Immature natural killer cell (primary cell): ENCODE data around the gene WDFY2. TPM values are rescaled to one million over a fixed set of nuclear protein-coding genes. Genes with fewer than 3 reads are reported as not detected.

Experiments used
- DNase-seq, 3 donors: peaks; one replicate each; pipeline ENCODE4 v3.0.0; 2022; ENCODE audit warnings: mixed read lengths in 1 of 3
- H3K27ac Mint-ChIP-seq, 6 donors: one replicate each; pipeline ENCODE4 v1.8.0; 2020; ENCODE audit warnings: mixed read lengths in 6 of 6, mild to moderate bottlenecking in 5 of 6, inconsistent platforms in 4 of 6, moderate library complexity in 3 of 6
- H3K27me3 Mint-ChIP-seq, 3 donors: one replicate each; pipeline ENCODE4 v1.8.0; 2020 to 2021; ENCODE audit warnings: low read depth in 3 of 3, mild to moderate bottlenecking in 3 of 3, mixed read lengths in 3 of 3, moderate library complexity in 3 of 3, inconsistent platforms in 1 of 3
- H3K36me3 Mint-ChIP-seq, 3 donors: one replicate each; pipeline ENCODE4 v1.8.0; 2020; ENCODE audit warnings: mixed read lengths in 3 of 3, inconsistent platforms in 2 of 3, mild to moderate bottlenecking in 2 of 3
- H3K4me1 Mint-ChIP-seq, 2 donors: one replicate each; pipeline ENCODE4 v1.8.0; 2020; ENCODE audit warnings: inconsistent platforms in 2 of 2, mild to moderate bottlenecking in 2 of 2, mixed read lengths in 2 of 2, moderate library complexity in 1 of 2
- H3K4me3 Mint-ChIP-seq, 5 donors: one replicate each; pipeline ENCODE4 v1.8.0; 2020; ENCODE audit warnings: mild to moderate bottlenecking in 5 of 5, mixed read lengths in 5 of 5, inconsistent platforms in 3 of 5, moderate library complexity in 3 of 5
- H3K9me3 Mint-ChIP-seq, 6 donors: one replicate each; pipeline ENCODE4 v1.8.0; 2020; ENCODE audit warnings: mild to moderate bottlenecking in 6 of 6, mixed read lengths in 6 of 6, inconsistent platforms in 4 of 6, moderate library complexity in 3 of 6
- polyA plus RNA-seq, 3 donors: library from polyadenylated mRNA; unstranded; fragments of 300-500 nt; fragmentation: Illumina TruSeq; gene quantifications; one replicate each; pipeline ENCODE4 v1.2.3, GENCODE V29; 2021

WDFY2 gene
- polyA plus RNA-seq, 3 donors from 2014 or later, result 1.6 to 4.6 (median 3.0) TPM

GRCh38 chr13:51620165-51620983, 36.1 kb downstream of the WDFY2 start:
- H3K27ac Mint-ChIP-seq, result no peak overlapping the region
- peaks cover 32 to 39% of the 10 kb centered on the region in 2 donors for H3K4me1 Mint-ChIP-seq
- peaks cover 0 to 2% (median 0%) of the 10 kb centered on the region in 3 donors for H3K27me3 Mint-ChIP-seq
- H3K4me3 Mint-ChIP-seq, result peak overlapping the region in 1 of 5 donors; percentile 20
- no peaks in the 10 kb centered on the region for H3K9me3 Mint-ChIP-seq
- H3K36me3 Mint-ChIP-seq, result no peaks in the 10 kb centered on the region
- DNase-seq, result no peak

- Mint-ChIP-seq H3K27ac (no peak overlapping the region), H3K36me3 (no peaks in the 10 kb centered on the region), H3K4me1 (peaks cover 36 to 43% of the 10 kb centered on the region in 2 donors), H3K4me3 (peak overlapping the region in 1 of 5 donors; percentile 15), H3K9me3 (no peaks in the 10 kb centered on the region), H3K27me3 (peaks cover 0 to 2% (median 0%) of the 10 kb centered on the region in 3 donors)
- no peak for DNase-seq
Measured at GRCh38 chr13:51621602-51622001, 37.3 kb downstream of the WDFY2 start.

- DNase-seq, result no peak
- Mint-ChIP-seq H3K27me3 (no peaks in the 10 kb centered on the region), H3K27ac (peak overlapping the region in 2 of 6 donors; percentile 16 to 67), H3K4me3 (peak overlapping the region in 3 of 5 donors; percentile 21 to 54 (median 46)), H3K36me3 (no peaks in the 10 kb centered on the region), H3K4me1 (peaks cover 36 to 43% of the 10 kb centered on the region in 2 donors), H3K9me3 (no peaks in the 10 kb centered on the region)
Measured at GRCh38 chr13:51623473-51623872, 39.2 kb downstream of the WDFY2 start.

GRCh38 chr13:51624207-51624606, 39.9 kb downstream of the WDFY2 start:
- Mint-ChIP-seq H3K36me3 (no peaks in the 10 kb centered on the region), H3K9me3 (no peaks in the 10 kb centered on the region), H3K27me3 (no peaks in the 10 kb centered on the region), H3K4me3 (no peak overlapping the region), H3K27ac (peak overlapping the region in 5 of 6 donors; percentile 5 to 83 (median 24)), H3K4me1 (peaks cover 40 to 50% of the 10 kb centered on the region in 2 donors)
- no peak for DNase-seq

- Mint-ChIP-seq H3K27me3 (no peaks in the 10 kb centered on the region), H3K4me3 (no peak overlapping the region), H3K27ac (peak overlapping the region; percentile 5 to 83 (median 60)), H3K36me3 (no peaks in the 10 kb centered on the region), H3K9me3 (no peaks in the 10 kb centered on the region), H3K4me1 (peaks cover 44 to 56% of the 10 kb centered on the region in 2 donors)
- DNase-seq, result no peak
Measured at GRCh38 chr13:51624695-51625345, 40.6 kb downstream of the WDFY2 start.

- no peak overlapping the region for H3K4me3 Mint-ChIP-seq
- H3K4me1 Mint-ChIP-seq, result peaks cover 49 to 64% of the 10 kb centered on the region in 2 donors
- H3K27ac Mint-ChIP-seq, result peak overlapping the region in 5 of 6 donors; percentile 17 to 62 (median 40)
Measured at GRCh38 chr13:51625555-51626345, 41.5 kb downstream of the WDFY2 start.

GRCh38 chr13:51626749-51627148, 42.5 kb downstream of the WDFY2 start:
- no peak overlapping the region for H3K4me3 Mint-ChIP-seq
- H3K9me3 Mint-ChIP-seq, result no peaks in the 10 kb centered on the region
- no peaks in the 10 kb centered on the region for H3K36me3 Mint-ChIP-seq
- H3K27me3 Mint-ChIP-seq, result no peaks in the 10 kb centered on the region
- peaks cover 48 to 61% of the 10 kb centered on the region in 2 donors for H3K4me1 Mint-ChIP-seq
- H3K27ac Mint-ChIP-seq, result no peak overlapping the region
- DNase-seq, result no peak

More at GRCh38 chr13:51625555-51626345, 41.5 kb downstream of the WDFY2 start:
- Mint-ChIP-seq H3K9me3 (no peaks in the 10 kb centered on the region), H3K27me3 (no peaks in the 10 kb centered on the region), H3K36me3 (no peaks in the 10 kb centered on the region)
- DNase-seq, result no peak

- H3K36me3 Mint-ChIP-seq, result no peaks in the 10 kb centered on the region
- H3K27ac Mint-ChIP-seq, result peak overlapping the region in 1 of 6 donors; percentile 6
- no peak overlapping the region for H3K4me3 Mint-ChIP-seq
- no peak for DNase-seq
- H3K27me3 Mint-ChIP-seq, result peaks cover 0 to 1% (median 0%) of the 10 kb centered on the region in 3 donors
- peaks cover 41 to 56% of the 10 kb centered on the region in 2 donors for H3K4me1 Mint-ChIP-seq
- H3K9me3 Mint-ChIP-seq, result no peaks in the 10 kb centered on the region
Measured at GRCh38 chr13:51628059-51628852, 44.0 kb downstream of the WDFY2 start.

GRCh38 chr13:51629491-51630287, 45.4 kb downstream of the WDFY2 start:
- peaks cover 29 to 46% of the 10 kb centered on the region in 2 donors for H3K4me1 Mint-ChIP-seq
- peak overlapping the region in 1 of 5 donors; percentile 28 for H3K4me3 Mint-ChIP-seq
- no peak for DNase-seq
- peaks cover 0 to 3% (median 0%) of the 10 kb centered on the region in 3 donors for H3K36me3 Mint-ChIP-seq
- peak overlapping the region in 4 of 6 donors; percentile 9 to 56 (median 26) for H3K27ac Mint-ChIP-seq
- peaks cover 0 to 2% (median 0%) of the 10 kb centered on the region in 3 donors for H3K27me3 Mint-ChIP-seq
- H3K9me3 Mint-ChIP-seq, result no peaks in the 10 kb centered on the region

GRCh38 chr13:51630288-51630615, 46.0 kb downstream of the WDFY2 start:
- no peak for DNase-seq
- H3K27me3 Mint-ChIP-seq, result peaks cover 0 to 2% (median 0%) of the 10 kb centered on the region in 3 donors
- no peak overlapping the region for H3K4me3 Mint-ChIP-seq
- peaks cover 27 to 43% of the 10 kb centered on the region in 2 donors for H3K4me1 Mint-ChIP-seq
- H3K27ac Mint-ChIP-seq, result peak overlapping the region in 1 of 6 donors; percentile 45
- H3K36me3 Mint-ChIP-seq, result peaks cover 0 to 4% (median 0%) of the 10 kb centered on the region in 3 donors
- H3K9me3 Mint-ChIP-seq, result no peaks in the 10 kb centered on the region

GRCh38 chr13:51632591-51633362, 48.5 kb downstream of the WDFY2 start:
- H3K27me3 Mint-ChIP-seq, result peaks cover 0 to 2% (median 0%) of the 10 kb centered on the region in 3 donors

More at GRCh38 chr13:51632591-51633362, 48.5 kb downstream of the WDFY2 start:
- Mint-ChIP-seq H3K27ac (peak overlapping the region in 1 of 6 donors; percentile 2), H3K4me1 (peaks cover 31 to 56% of the 10 kb centered on the region in 2 donors), H3K4me3 (no peak overlapping the region), H3K9me3 (no peaks in the 10 kb centered on the region), H3K36me3 (peaks cover 0 to 7% (median 4%) of the 10 kb centered on the region in 3 donors)
- DNase-seq, result no peak
